Endothelial cell of umbilical vein (primary cell): ENCODE measurements around the gene TEDC2. TPM values are rescaled to one million over a fixed set of nuclear protein-coding genes. Genes with fewer than 3 reads are reported as not detected.

ENCODE experiments used
- BruUV-seq: library from RNA; stranded (reverse); fragments of 400-500 nt; replicated peaks from 2 replicates; lab custom pipeline; 2021; lab: Mats Ljungman, UMichigan
- CTCF ChIA-PET: fragments of 300-600, 350-600 bp; sonication (Branson Sonifier 250); formaldehyde crosslinking; loops from one replicate; lab custom pipeline; 2021; ENCODE audit warnings: antibody characterized with exemption, inconsistent platforms; lab: Charles Lee
- POLR2A ChIA-PET: fragments of 300-600, 350-600 bp; sonication (Branson Sonifier 250); formaldehyde crosslinking; loops from one replicate; lab custom pipeline; 2021; ENCODE audit warnings: antibody characterized with exemption, inconsistent platforms; lab: Charles Lee
- DNase-seq: peaks from one replicate; pipeline ENCODE4 v3.0.0-alpha.2; 2011; ENCODE audit warnings: low read depth, low spot score
- FAIRE-seq: peaks from 2 replicates; lab custom pipeline; 2011; peaks lifted over from hg19 to GRCh38; lab: Jason Lieb, UNC
- H2AFZ ChIP-seq: 2 replicates; pipeline ENCODE4 v1.6.0; 2012; ENCODE audit warnings: low read depth, low read length, control low read depth, inconsistent platforms
- H3K27ac ChIP-seq: 2 replicates; pipeline ENCODE4 v1.5.1; 2011; ENCODE audit warnings: low read depth, mild to moderate bottlenecking, control low read depth, low read length, moderate library complexity; ENCODE audit not compliant: insufficient read depth
- H3K27me3 ChIP-seq, 2 experiments: 2 replicates each; pipeline versions ENCODE4 v1.6.0 to v1.6.1; 2011; ENCODE audit warnings: low read length in 2 of 2, mixed read lengths in 1 of 2; ENCODE audit not compliant: control insufficient read depth in 2 of 2, insufficient read depth in 2 of 2
- H3K36me3 ChIP-seq, 2 experiments: 2 replicates in 1 of 2; 3 replicates in 1 of 2; pipeline ENCODE4 v1.5.1; 2011; ENCODE audit warnings: low read length in 2 of 2, mild to moderate bottlenecking in 1 of 2, moderate library complexity in 1 of 2; ENCODE audit not compliant: control insufficient read depth in 2 of 2, insufficient read depth in 2 of 2; ENCODE audit errors: extremely low read depth in 1 of 2
- H3K4me1 ChIP-seq: 3 replicates; pipeline ENCODE4 v1.5.1; 2011; ENCODE audit warnings: mild to moderate bottlenecking, low read length; ENCODE audit not compliant: control insufficient read depth, insufficient read depth; ENCODE audit errors: extremely low read depth
- H3K4me2 ChIP-seq: 2 replicates; pipeline ENCODE4 v1.6.1; 2011; ENCODE audit warnings: low read length, control low read depth, mixed read lengths; ENCODE audit not compliant: insufficient read depth
- H3K4me3 ChIP-seq, 3 experiments: fragments of 200-600 bp in 1 of 3; sonication (generic), shearing (Covaris generic) in 1 of 3; replicated peaks in 1 of 3; 2 replicates each; pipeline ENCODE4 v1.5.1; 2011 to 2016; ENCODE audit warnings: control low read depth in 3 of 3, low read length in 3 of 3, mild to moderate bottlenecking in 2 of 3, inconsistent platforms in 1 of 3, low read depth in 1 of 3, moderate library complexity in 1 of 3; ENCODE audit not compliant: insufficient read depth in 1 of 3
- H3K79me2 ChIP-seq: 2 replicates; pipeline ENCODE4 v1.6.0; 2012; ENCODE audit warnings: low read length, inconsistent platforms; ENCODE audit not compliant: control insufficient read depth, insufficient read depth
- H3K9ac ChIP-seq: replicated peaks from 2 replicates; pipeline ENCODE3; 2011; ENCODE audit warnings: low read length, control low read depth; ENCODE audit not compliant: insufficient read depth; ENCODE audit errors: extremely low read depth
- H3K9me1 ChIP-seq: replicated peaks from 3 replicates; pipeline ENCODE4 v1.6.0; 2011; ENCODE audit warnings: mild to moderate bottlenecking, low read length; ENCODE audit not compliant: control insufficient read depth, insufficient read depth; ENCODE audit errors: extremely low read depth
- H3K9me3 ChIP-seq: replicated peaks from 2 replicates; pipeline ENCODE4 v1.5.1; 2012; ENCODE audit warnings: low read length, inconsistent platforms; ENCODE audit not compliant: control insufficient read depth, insufficient read depth
- H4K20me1 ChIP-seq: replicated peaks from 2 replicates; pipeline ENCODE3; 2011; ENCODE audit warnings: mild to moderate bottlenecking, low read length; ENCODE audit not compliant: control insufficient read depth, insufficient read depth; ENCODE audit errors: extremely low read depth
- CTCF ChIP-seq, 2 donors: IDR thresholded peaks; 1 replicate in 1 of 2; 2 replicates in 1 of 2; pipeline ENCODE4 v1.5.1; 2011; ENCODE audit warnings: low read length in 2 of 2, mild to moderate bottlenecking in 2 of 2, moderate library complexity in 2 of 2, control low read depth in 1 of 2, inconsistent platforms in 1 of 2, low read depth in 1 of 2; ENCODE audit not compliant: insufficient read depth in 1 of 2; ENCODE audit errors: extremely low read depth in 1 of 2
- EZH2 ChIP-seq: IDR thresholded peaks from 2 replicates; pipeline ENCODE4 v1.6.1; 2012; ENCODE audit warnings: borderline replicate concordance, low read depth, mild to moderate bottlenecking, moderate library complexity, low read length, inconsistent platforms; ENCODE audit not compliant: severe bottlenecking
- FOS ChIP-seq: IDR thresholded peaks from 2 replicates; pipeline ENCODE4 v1.6.1; 2011; ENCODE audit warnings: mild to moderate bottlenecking, low read length, moderate library complexity, borderline replicate concordance; ENCODE audit not compliant: insufficient read depth
- GATA2 ChIP-seq: IDR thresholded peaks from 2 replicates; pipeline ENCODE4 v1.7.0; 2011; ENCODE audit warnings: low read depth, mild to moderate bottlenecking, moderate library complexity, mixed read lengths, low read length; ENCODE audit not compliant: insufficient read length, insufficient read depth
- JUN ChIP-seq: IDR thresholded peaks from 2 replicates; pipeline ENCODE4 v1.6.1; 2011; ENCODE audit warnings: borderline replicate concordance, low read depth; ENCODE audit not compliant: insufficient read length, insufficient read depth
- MYC ChIP-seq: IDR thresholded peaks from one replicate; pipeline ENCODE4 v1.6.1; 2011; ENCODE audit warnings: mild to moderate bottlenecking, low read depth, low read length
- POLR2A ChIP-seq: IDR thresholded peaks from 2 replicates; pipeline ENCODE4 v1.6.1; 2012; ENCODE audit warnings: low read depth, mild to moderate bottlenecking, control low read depth, low read length
- POLR2AphosphoS5 ChIP-seq: IDR thresholded peaks from 2 replicates; pipeline ENCODE4 v1.6.1; 2012; ENCODE audit warnings: low read depth, mild to moderate bottlenecking, control low read depth, low read length, moderate library complexity; ENCODE audit not compliant: insufficient read depth
- dilution Hi-C: fragments of 300-500 bp; cut with MboI; formaldehyde crosslinking; loops from one replicate; pipeline ENCODE4 v1.15.0; 2019; ENCODE audit warnings: low sequenced_read_pairs; ENCODE audit not compliant: extremely low pct_ligation_motif_present
- intact Hi-C: fragments of 100-400 bp; cut with micrococcal nuclease; formaldehyde crosslinking; loops from one replicate; pipeline ENCODE4 v1.10.0; 2022
- polyA plus RNA-seq, 4 experiments: library from polyadenylated mRNA; depleted of rRNA in 3 of 4; stranded (reverse) in 3 of 4; unstranded in 1 of 4; fragments of >200 nt; gene quantifications; 2 replicates each; pipeline versions ENCODE4 v1.2.1 to v1.2.3, GENCODE V29; 2011 to 2012; ENCODE audit warnings: missing spikeins in 1 of 4
- total RNA-seq: library from RNA; stranded (reverse); gene quantifications from 2 replicates; pipeline ENCODE4 v1.2.3, GENCODE V29; 2021
- TF ChIP-seq, protein P1 (sequence below): IDR thresholded peaks from 2 replicates; pipeline ENCODE4 v1.6.1; 2011; ENCODE audit not compliant: insufficient read depth, insufficient read length

Gene TEDC2
- total and polyA plus RNA-seq, 2 donors (not counting 3 experiments of a cell fraction or from before 2014, with no cell fraction given): 7.6 to 12.7 TPM

DNA sequence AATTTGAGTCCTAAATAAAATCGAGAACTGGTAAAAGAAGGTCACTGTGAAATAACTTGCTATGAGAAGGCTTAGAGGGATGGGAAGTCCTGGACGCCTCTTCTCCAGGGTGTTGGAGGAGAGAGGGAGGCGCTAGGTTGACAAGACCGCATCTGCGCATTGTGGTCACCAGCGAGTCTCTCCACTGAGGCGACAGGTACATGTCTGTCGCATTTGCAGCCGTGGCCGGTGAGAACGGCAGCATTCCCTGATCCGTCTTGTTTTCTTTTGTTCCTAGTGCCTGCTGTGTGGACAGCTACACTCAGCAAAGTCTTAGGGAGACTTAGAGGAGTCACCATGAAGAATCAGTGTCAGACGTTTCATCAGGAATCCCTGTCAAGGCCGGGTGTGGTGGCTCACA is 45.8 kb downstream of the TEDC2 start:
- CTCF ChIA-PET: no interaction called here
- no peak for FAIRE-seq

More for the DNA sequence above, 45.8 kb downstream of the TEDC2 start:
- TF ChIP-seq EZH2 (no peak), FOS (no peak), JUN (no peak), CTCF (IDR thresholded peaks at IDR 0.05; ENCODE audit: extremely low read depth in 1 of 2, insufficient read depth in 1 of 2, low read depth in 1 of 2, low read length in 2 of 2) (no peak), GATA2 (no peak), POLR2AphosphoS5 (no peak), POLR2A (no peak), MYC (no peak)
- TF ChIP-seq, protein P1, sequence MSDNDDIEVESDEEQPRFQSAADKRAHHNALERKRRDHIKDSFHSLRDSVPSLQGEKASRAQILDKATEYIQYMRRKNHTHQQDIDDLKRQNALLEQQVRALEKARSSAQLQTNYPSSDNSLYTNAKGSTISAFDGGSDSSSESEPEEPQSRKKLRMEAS: no peak
- no peaks in the 10 kb centered on the region for H3K79me2 ChIP-seq
- no peak overlapping the region for H2AFZ ChIP-seq
- no peaks in the 10 kb centered on the region for H3K27me3 ChIP-seq
- H3K27ac ChIP-seq: no peak overlapping the region
- POLR2A ChIA-PET: no interaction called here
- dilution Hi-C loops: no loop called here
- no peaks in the 10 kb centered on the region for H3K9me3 ChIP-seq
- no peak overlapping the region for H3K4me3 ChIP-seq
- no peaks in the 10 kb centered on the region for H4K20me1 ChIP-seq
- H3K4me2 ChIP-seq: no peak overlapping the region
- no peaks in the 10 kb centered on the region for H3K9me1 ChIP-seq
- no peaks in the 10 kb centered on the region for H3K36me3 ChIP-seq
- no peak overlapping the region for H3K9ac ChIP-seq
- intact Hi-C loops: no loop called here
- no TSS peak for BruUV-seq
- DNase-seq: no peak
- no peaks in the 10 kb centered on the region for H3K4me1 ChIP-seq
